ENCODE measurements around the gene RGMB. TPM values are rescaled to one million over a fixed set of nuclear protein-coding genes. Genes with fewer than 3 reads are reported as not detected.

The RGMB gene
- total and polyA plus RNA-seq, 2 donors (not counting 1 experiment from before 2014, with no cell fraction given): 14.7 to 18.3 TPM

DNA sequence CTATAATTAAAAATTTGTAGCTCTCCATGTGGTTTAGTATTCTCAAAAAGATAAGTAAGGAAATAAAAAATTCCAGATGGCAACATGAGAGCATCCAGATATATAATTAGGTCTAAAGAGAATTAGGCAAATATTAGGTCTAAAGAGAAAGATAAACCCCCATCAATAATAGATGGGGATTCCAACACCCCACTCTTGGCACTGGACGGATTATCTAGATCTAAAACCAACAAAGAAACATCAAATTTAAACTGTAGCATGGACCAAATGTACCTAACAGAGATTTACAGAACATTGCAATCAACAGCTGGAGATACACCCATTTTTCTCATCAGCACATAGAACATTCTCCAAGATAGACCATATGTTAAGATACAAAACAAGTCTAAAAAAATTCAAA lies 31.6 kb downstream of the RGMB start:
- intact Hi-C loops (cut with micrococcal nuclease): no loop called here
- Histone ChIP-seq H3K4me3 (ENCODE audit: control extremely low read depth in 1 of 5, extremely low read depth in 1 of 5, insufficient read depth in 1 of 5, low read depth in 2 of 5, low read length in 4 of 5) (no peak overlapping the region), H3K36me3 (replicated peaks in 1 of 2; ENCODE audit: control extremely low read depth in 1 of 2, control insufficient read depth in 1 of 2, extremely low read depth in 1 of 2, insufficient read depth in 2 of 2, low read length in 1 of 2) (no peaks in the 10 kb centered on the region), H3K4me2 (replicated peaks; ENCODE audit: low read depth, low read length, poor library complexity, severe bottlenecking) (no peak overlapping the region), H4K20me1 (ENCODE audit: control insufficient read depth, insufficient read depth, low read length, poor library complexity, severe bottlenecking) (no peaks in the 10 kb centered on the region), H3K4me1 (ENCODE audit: control insufficient read depth in 2 of 2, insufficient read depth in 2 of 2, low read length in 2 of 2) (no peaks in the 10 kb centered on the region), H3K79me2 (ENCODE audit: control insufficient read depth, insufficient read depth, low read length) (no peaks in the 10 kb centered on the region), H3K27ac (ENCODE audit: low read length in 2 of 2) (no peak overlapping the region), H3K9ac (ENCODE audit: low read length) (no peak overlapping the region), H3K9me3 (ENCODE audit: control extremely low read depth in 1 of 3, control insufficient read depth in 2 of 3, insufficient read depth in 1 of 3, low read length in 2 of 3) (peaks cover 1 to 12% (median 11%) of the 10 kb centered on the region in 3 donors), H2AFZ (ENCODE audit: insufficient read depth, low read depth, low read length, poor library complexity, severe bottlenecking) (no peak overlapping the region), H3K27me3 (replicated peaks in 1 of 4; ENCODE audit: control extremely low read depth in 1 of 4, control insufficient read depth in 3 of 4, insufficient read depth in 4 of 4, low read length in 3 of 4) (no peaks in the 10 kb centered on the region)
- CTCF ChIA-PET: interaction anchor here (1.3 kb wide), 1 partner anchor 9 kb away, joined by 3 read pairs; no protein-coding TSS in a partner anchor
- ATAC-seq (ENCODE audit: low read depth): no peak
- no peaks in the 10 kb centered on the region for H3K4me1 Mint-ChIP-seq
- peaks cover 12% of the 10 kb centered on the region for H3K9me3 Mint-ChIP-seq (ENCODE audit: insufficient read depth)
- no CpG with 5 or more reads among the region's 1 CpG for WGBS (ENCODE audit: insufficient coverage)
- POLR2A ChIA-PET: no interaction called here
- TF ChIP-seq, protein P1, sequence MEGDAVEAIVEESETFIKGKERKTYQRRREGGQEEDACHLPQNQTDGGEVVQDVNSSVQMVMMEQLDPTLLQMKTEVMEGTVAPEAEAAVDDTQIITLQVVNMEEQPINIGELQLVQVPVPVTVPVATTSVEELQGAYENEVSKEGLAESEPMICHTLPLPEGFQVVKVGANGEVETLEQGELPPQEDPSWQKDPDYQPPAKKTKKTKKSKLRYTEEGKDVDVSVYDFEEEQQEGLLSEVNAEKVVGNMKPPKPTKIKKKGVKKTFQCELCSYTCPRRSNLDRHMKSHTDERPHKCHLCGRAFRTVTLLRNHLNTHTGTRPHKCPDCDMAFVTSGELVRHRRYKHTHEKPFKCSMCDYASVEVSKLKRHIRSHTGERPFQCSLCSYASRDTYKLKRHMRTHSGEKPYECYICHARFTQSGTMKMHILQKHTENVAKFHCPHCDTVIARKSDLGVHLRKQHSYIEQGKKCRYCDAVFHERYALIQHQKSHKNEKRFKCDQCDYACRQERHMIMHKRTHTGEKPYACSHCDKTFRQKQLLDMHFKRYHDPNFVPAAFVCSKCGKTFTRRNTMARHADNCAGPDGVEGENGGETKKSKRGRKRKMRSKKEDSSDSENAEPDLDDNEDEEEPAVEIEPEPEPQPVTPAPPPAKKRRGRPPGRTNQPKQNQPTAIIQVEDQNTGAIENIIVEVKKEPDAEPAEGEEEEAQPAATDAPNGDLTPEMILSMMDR (IDR thresholded peaks at IDR 0.05): no peak
- no peak for TF ChIP-seq EZH2 (IDR thresholded peaks at IDR 0.05; ENCODE audit: borderline replicate concordance, insufficient read depth, low read depth, low read length, poor library complexity, severe bottlenecking)
- DNase-seq: no peak
- H3K27me3 Mint-ChIP-seq: no peaks in the 10 kb centered on the region
- H3K27ac Mint-ChIP-seq: no peak overlapping the region
- H3K4me3 Mint-ChIP-seq: no peak overlapping the region

DNA sequence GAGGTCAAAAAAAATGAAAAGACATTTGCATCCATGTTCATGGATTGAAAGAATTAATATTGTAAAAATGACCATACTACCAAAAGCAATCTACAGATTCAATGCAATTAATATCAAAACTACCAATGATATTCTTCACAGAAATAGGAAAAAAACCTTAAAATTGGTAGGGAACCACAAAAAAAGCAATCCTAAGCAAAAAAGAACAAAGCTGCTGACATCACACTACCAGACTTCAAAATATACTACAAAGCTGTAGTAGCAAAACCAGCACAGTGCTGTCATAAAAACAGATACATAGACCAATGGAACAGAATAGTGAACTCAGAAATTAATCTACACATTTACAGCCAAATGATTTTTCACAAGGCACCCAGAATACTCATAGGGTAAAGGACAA lies 34.3 kb downstream of the RGMB start:
- no peaks in the 10 kb centered on the region for H3K4me1 ChIP-seq (ENCODE audit: control insufficient read depth in 2 of 2, insufficient read depth in 2 of 2, low read length in 2 of 2)
- intact Hi-C loops (cut with micrococcal nuclease): no loop called here
- no peaks in the 10 kb centered on the region for H3K4me1 Mint-ChIP-seq
- H2AFZ ChIP-seq (ENCODE audit: insufficient read depth, low read depth, low read length, poor library complexity, severe bottlenecking): no peak overlapping the region
- no peaks in the 10 kb centered on the region for H3K79me2 ChIP-seq (ENCODE audit: control insufficient read depth, insufficient read depth, low read length)
- no peak overlapping the region for H3K4me3 Mint-ChIP-seq
- H3K4me2 ChIP-seq (replicated peaks; ENCODE audit: low read depth, low read length, poor library complexity, severe bottlenecking): no peak overlapping the region
- H3K9me3 Mint-ChIP-seq (ENCODE audit: insufficient read depth): peaks cover 12% of the 10 kb centered on the region
- H3K9me3 ChIP-seq (ENCODE audit: control extremely low read depth in 1 of 3, control insufficient read depth in 2 of 3, insufficient read depth in 1 of 3, low read length in 2 of 3): peaks cover 1 to 12% (median 11%) of the 10 kb centered on the region in 3 donors
- DNase-seq (no peak), ATAC-seq (ENCODE audit: low read depth) (no peak)
- no peak for TF ChIP-seq EZH2 (IDR thresholded peaks at IDR 0.05; ENCODE audit: borderline replicate concordance, insufficient read depth, low read depth, low read length, poor library complexity, severe bottlenecking)
- TF ChIP-seq, protein P1 (IDR thresholded peaks at IDR 0.05): no peak
- H3K27me3 ChIP-seq (replicated peaks in 1 of 4; ENCODE audit: control extremely low read depth in 1 of 4, control insufficient read depth in 3 of 4, insufficient read depth in 4 of 4, low read length in 3 of 4): no peaks in the 10 kb centered on the region
- H3K27ac ChIP-seq (ENCODE audit: low read length in 2 of 2): no peak overlapping the region
- no peak overlapping the region for H3K9ac ChIP-seq (ENCODE audit: low read length)
- H3K36me3 ChIP-seq (replicated peaks in 1 of 2; ENCODE audit: control extremely low read depth in 1 of 2, control insufficient read depth in 1 of 2, extremely low read depth in 1 of 2, insufficient read depth in 2 of 2, low read length in 1 of 2): no peaks in the 10 kb centered on the region
- CTCF ChIA-PET: interaction anchor here (0.6 kb wide), 1 partner anchor 37 kb away, joined by 3 read pairs; no protein-coding TSS in a partner anchor
- no peak overlapping the region for H3K27ac Mint-ChIP-seq
- no peaks in the 10 kb centered on the region for H4K20me1 ChIP-seq (ENCODE audit: control insufficient read depth, insufficient read depth, low read length, poor library complexity, severe bottlenecking)
- POLR2A ChIA-PET: no interaction called here
- no peaks in the 10 kb centered on the region for H3K27me3 Mint-ChIP-seq
- no peak overlapping the region for H3K4me3 ChIP-seq (ENCODE audit: control extremely low read depth in 1 of 5, extremely low read depth in 1 of 5, insufficient read depth in 1 of 5, low read depth in 2 of 5, low read length in 4 of 5)

Data from B cell (primary cell).